Activated B cell treated with CpG ODN at 0.5 μM for 24 hours (primary cell): ENCODE measurements around the gene RXFP1. TPM values are rescaled to one million over a fixed set of nuclear protein-coding genes. Genes with fewer than 3 reads are reported as not detected.

Experiments used
- ATAC-seq: fragments of 200-7000 bp; cut with Tn5 transposase; one replicate; pipeline ENCODE4 v1.10.0; 2021; ENCODE audit warnings: low read depth, mild to moderate bottlenecking, moderate library complexity
- CTCF ChIA-PET: fragments of 350-600 bp; sonication (Branson Sonifier 250); formaldehyde crosslinking; loops from one replicate; lab custom pipeline; 2021; ENCODE audit warnings: antibody characterized with exemption; lab: Charles Lee
- POLR2A ChIA-PET: fragments of 350-600 bp; sonication (Branson Sonifier 250); formaldehyde crosslinking; loops from one replicate; lab custom pipeline; 2021; ENCODE audit warnings: antibody characterized with exemption; lab: Charles Lee
- DNase-seq: peaks from one replicate; pipeline ENCODE4 v3.0.0; 2022
- H3K27ac Mint-ChIP-seq: one replicate; pipeline ENCODE4 v1.8.0; 2020; ENCODE audit warnings: mixed read lengths
- H3K27me3 Mint-ChIP-seq: one replicate; pipeline ENCODE4 v1.8.0; 2021; ENCODE audit warnings: mixed read lengths
- H3K36me3 Mint-ChIP-seq: one replicate; pipeline ENCODE4 v1.8.0; 2021; ENCODE audit warnings: low read depth, mixed read lengths
- H3K4me1 Mint-ChIP-seq: one replicate; pipeline ENCODE4 v1.8.0; 2021; ENCODE audit warnings: mixed read lengths
- H3K4me3 Mint-ChIP-seq: one replicate; pipeline ENCODE4 v1.8.0; 2020; ENCODE audit warnings: mild to moderate bottlenecking, mixed read lengths
- H3K9me3 Mint-ChIP-seq: one replicate; pipeline ENCODE4 v1.8.0; 2020; ENCODE audit warnings: mixed read lengths
- CTCF ChIP-seq: fragments of 200-600 bp; IDR thresholded peaks from one replicate; pipeline ENCODE4 v1.8.0; 2022; ENCODE audit warnings: antibody characterized with exemption, mild to moderate bottlenecking
- intact Hi-C: fragments of 100-400 bp; cut with micrococcal nuclease; formaldehyde crosslinking; loops from one replicate; pipeline ENCODE4 v1.15.1; 2024
- total RNA-seq: library from RNA; stranded (reverse); gene quantifications from 2 replicates; pipeline ENCODE4 v1.2.3, GENCODE V29; 2022

Gene RXFP1
- total RNA-seq, 1 donor from 2014 or later = not detected

GRCh38 chr4:158681629-158682028 is 159.9 kb downstream of the RXFP1 start:
- no peak for TF ChIP-seq CTCF
- Mint-ChIP-seq H3K9me3 (no peaks in the 10 kb centered on the region), H3K27me3 (no peaks in the 10 kb centered on the region), H3K27ac (no peak overlapping the region), H3K4me1 (no peaks in the 10 kb centered on the region), H3K4me3 (no peak overlapping the region), H3K36me3 (peaks cover 10% of the 10 kb centered on the region)
- ChIA-PET POLR2A (no interaction called here), CTCF (no interaction called here)
- ATAC-seq = no peak
- intact Hi-C loops = no loop called here
- no peak for DNase-seq

GRCh38 chr4:158682066-158682465 is 160.4 kb downstream of the RXFP1 start:
- no peak for ATAC-seq
- CTCF ChIA-PET = no interaction called here
- no peaks in the 10 kb centered on the region for H3K4me1 Mint-ChIP-seq
- no peak overlapping the region for H3K4me3 Mint-ChIP-seq
- TF ChIP-seq CTCF = no peak
- no peak for DNase-seq
- no peaks in the 10 kb centered on the region for H3K27me3 Mint-ChIP-seq
- no peaks in the 10 kb centered on the region for H3K9me3 Mint-ChIP-seq
- H3K36me3 Mint-ChIP-seq = peaks cover 10% of the 10 kb centered on the region
- intact Hi-C loops = no loop called here
- no peak overlapping the region for H3K27ac Mint-ChIP-seq
- POLR2A ChIA-PET = no interaction called here

GRCh38 chr4:158688813-158689212 is 167.1 kb downstream of the RXFP1 start:
- TF ChIP-seq CTCF = no peak
- peaks cover 2% of the 10 kb centered on the region for H3K36me3 Mint-ChIP-seq
- no peak for ATAC-seq
- intact Hi-C loops = no loop called here
- CTCF ChIA-PET = no interaction called here
- DNase-seq = no peak
- no peaks in the 10 kb centered on the region for H3K4me1 Mint-ChIP-seq
- H3K27ac Mint-ChIP-seq = no peak overlapping the region
- H3K9me3 Mint-ChIP-seq = no peaks in the 10 kb centered on the region
- no peak overlapping the region for H3K4me3 Mint-ChIP-seq
- no peaks in the 10 kb centered on the region for H3K27me3 Mint-ChIP-seq
- POLR2A ChIA-PET = no interaction called here

Other genes starting within 250 kb of the RXFP1 start
- gene C4orf46, start 150.0 kb downstream of the RXFP1 start, total RNA-seq = 5.4 and 7.9 TPM in 2 replicates
- gene ETFDH, start 150.4 kb downstream of the RXFP1 start, total RNA-seq = 12.0 and 15.4 TPM in 2 replicates
- 28.5 and 29.8 TPM in 2 replicates for gene PPID, start 201.5 kb downstream of the RXFP1 start, total RNA-seq
- 0.22 TPM in 1 of 2 replicates, not detected in the other for gene FNIP2, start 247.1 kb downstream of the RXFP1 start, total RNA-seq